GM18507 (cell line): ENCODE results near the gene C1QBP.
A peak's percentile ranks its signal among the peaks of the same experiment; 100 is the strongest.

Experiments used
- DNase-seq: peaks from one replicate; pipeline ENCODE4 v3.0.0; 2011; ENCODE audit warnings: low read depth; ENCODE audit not compliant: insufficient read length; ENCODE audit errors: extremely low spot score
- FAIRE-seq: peaks from 2 replicates; lab custom pipeline; 2011; peaks lifted over from hg19 to GRCh38; lab: Jason Lieb, UNC

Gene C1QBP, protein sequence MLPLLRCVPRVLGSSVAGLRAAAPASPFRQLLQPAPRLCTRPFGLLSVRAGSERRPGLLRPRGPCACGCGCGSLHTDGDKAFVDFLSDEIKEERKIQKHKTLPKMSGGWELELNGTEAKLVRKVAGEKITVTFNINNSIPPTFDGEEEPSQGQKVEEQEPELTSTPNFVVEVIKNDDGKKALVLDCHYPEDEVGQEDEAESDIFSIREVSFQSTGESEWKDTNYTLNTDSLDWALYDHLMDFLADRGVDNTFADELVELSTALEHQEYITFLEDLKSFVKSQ

GRCh38 chr17:5438716-5439445 lies at the start of gene C1QBP:
TSS of gene C1QBP (minus strand) at chr17:5439155. CDS start at chr17:5439073, 82 bp downstream.
- FAIRE-seq: peak; percentile 97
- peak; percentile 89 for DNase-seq

GRCh38 chr17:5488752-5489151 lies 49.8 kb upstream of the C1QBP start:
- FAIRE-seq (no peak), DNase-seq (no peak)

DNA sequence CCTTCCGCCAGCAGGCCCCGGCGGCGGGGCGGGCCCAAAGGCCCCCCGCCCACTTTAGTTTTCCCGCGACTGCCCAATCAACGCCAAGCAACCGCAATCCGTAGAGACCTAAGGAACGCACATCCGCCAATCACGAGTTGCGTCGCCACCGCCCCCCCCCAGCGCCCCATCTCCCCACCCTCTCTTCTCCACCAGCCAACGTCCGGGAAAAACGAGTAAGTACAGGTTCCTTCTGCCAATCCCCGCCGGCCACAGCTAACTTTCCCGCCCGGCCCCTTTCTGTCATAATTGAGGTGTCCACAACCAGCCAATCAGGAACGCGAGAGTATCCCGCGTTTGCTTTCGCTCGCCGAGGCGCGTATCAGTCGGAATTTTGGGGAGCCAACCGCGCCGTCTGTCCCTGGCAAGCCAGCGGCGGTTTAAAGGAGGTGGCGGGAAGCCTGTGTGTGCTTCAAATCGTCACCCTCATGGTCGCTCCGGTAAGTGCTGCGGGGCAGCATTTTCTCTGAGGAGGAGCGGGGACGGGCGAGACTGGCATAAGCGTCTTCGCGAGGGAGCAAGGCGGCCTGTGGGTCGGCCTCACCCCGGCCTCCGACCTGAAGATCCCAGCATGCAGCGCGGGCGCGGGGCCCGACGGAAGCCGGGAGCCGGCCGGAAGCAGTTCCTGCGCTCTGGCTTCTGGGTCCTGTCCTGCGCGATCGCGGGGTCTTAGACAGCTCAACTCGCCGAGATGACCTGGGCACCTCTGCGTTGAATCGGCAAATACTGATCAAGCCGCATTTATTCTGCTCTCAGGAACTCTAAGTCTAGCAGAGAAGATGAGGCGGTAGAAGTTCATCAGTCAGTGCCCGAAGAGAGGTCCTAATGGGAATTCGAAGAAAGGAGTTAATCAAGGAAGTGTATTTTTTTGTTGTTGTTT lies 47.5 kb upstream of the C1QBP start, which contains the start of gene MIS12:
Gene MIS12, plus strand, starts transcription at position 361 of the 919 bp plus-strand sequence. CDS start 2,297 bp downstream, outside the sequence.
- FAIRE-seq (peak; percentile 91), DNase-seq (peak; percentile 91)

DNA sequence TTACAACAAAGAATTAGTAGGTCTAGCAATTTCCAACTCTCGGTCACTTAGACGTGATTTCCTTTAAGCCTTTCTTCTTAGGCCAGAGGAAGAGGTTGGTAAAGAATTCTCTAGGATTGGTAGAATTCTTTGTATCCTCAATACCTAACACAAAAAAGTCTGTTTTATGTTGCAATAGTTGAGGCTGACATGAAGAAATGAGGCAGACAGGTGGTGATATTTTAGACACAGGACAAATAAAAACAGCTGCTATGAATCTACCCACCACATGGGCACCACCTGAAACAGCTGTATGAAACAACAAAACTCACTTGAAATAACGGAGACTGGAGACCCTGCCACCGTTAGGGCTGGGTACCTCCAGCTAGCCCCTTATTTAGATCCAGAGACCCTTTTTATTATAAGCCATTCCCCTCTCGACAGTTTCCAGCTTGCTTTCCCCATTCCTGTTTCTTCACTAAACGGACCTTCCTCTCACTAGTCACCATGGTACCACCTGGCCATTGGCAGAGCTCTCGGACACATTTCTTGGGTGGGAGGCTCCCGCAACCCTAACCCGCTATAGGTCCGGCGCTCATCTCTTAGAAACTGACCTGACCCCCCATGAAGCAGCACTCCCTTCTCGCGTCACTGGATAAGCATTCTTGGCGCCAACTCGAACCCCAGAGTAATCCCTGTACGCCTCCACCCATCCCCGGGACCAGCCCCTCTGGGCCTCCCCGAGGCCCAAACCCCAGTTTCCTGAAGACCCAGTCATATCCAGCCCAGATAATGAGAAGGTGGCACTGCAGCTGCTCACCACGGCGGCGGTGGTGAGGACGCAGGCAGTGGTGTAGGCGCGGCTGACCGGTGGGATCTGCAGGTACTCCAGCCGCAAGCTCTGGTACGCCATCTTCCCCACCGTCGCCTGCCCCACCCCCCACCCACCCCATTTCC lies 46.6 kb upstream of the C1QBP start, which contains the start of gene DERL2:
Gene DERL2, minus strand, starts transcription at position 909 of the 936 bp plus-strand sequence. Its CDS starts 17 bp downstream, at position 892.
- no peak for DNase-seq
- no peak for FAIRE-seq

GRCh38 chr17:5481451-5481850 lies 42.5 kb upstream of the C1QBP start:
- no peak for DNase-seq
- no peak for FAIRE-seq

GRCh38 chr17:5480962-5481361 lies 42.0 kb upstream of the C1QBP start:
- DNase-seq (no peak), FAIRE-seq (no peak)

- no peak for FAIRE-seq
- DNase-seq: no peak
These were observed 40.0 kb upstream of the C1QBP start for GRCh38 chr17:5478992-5479391.

GRCh38 chr17:5473906-5474305 lies 35.0 kb upstream of the C1QBP start:
- FAIRE-seq (no peak), DNase-seq (no peak)

- FAIRE-seq: no peak
- no peak for DNase-seq
These were observed 33.6 kb upstream of the C1QBP start for GRCh38 chr17:5472511-5472910.

DNA sequence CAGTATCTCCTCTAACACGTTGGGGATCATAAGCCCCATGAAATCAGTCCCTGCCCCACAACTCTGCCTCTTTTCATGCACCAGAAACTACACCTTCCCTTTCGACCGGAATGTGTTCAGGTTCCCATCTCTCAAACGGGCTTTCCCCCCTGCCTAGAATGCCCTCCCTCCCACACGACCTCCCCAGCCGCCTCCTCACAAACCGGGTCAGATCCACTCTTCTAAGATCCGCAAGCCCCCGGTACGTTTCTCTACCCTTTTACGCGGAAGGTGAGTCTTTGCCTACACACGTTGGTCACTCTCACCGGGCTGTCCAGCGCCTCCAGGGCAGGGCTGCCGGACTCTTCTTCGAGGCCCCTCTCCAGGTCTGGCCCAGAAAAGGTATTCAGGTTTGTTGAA lies 29.1 kb upstream of the C1QBP start:
- DNase-seq: no peak
- no peak for FAIRE-seq

GRCh38 chr17:5467416-5467815 lies 28.5 kb upstream of the C1QBP start:
- FAIRE-seq (no peak), DNase-seq (no peak)

GRCh38 chr17:5466295-5466694 lies 27.3 kb upstream of the C1QBP start:
- FAIRE-seq (no peak), DNase-seq (no peak)

DNA sequence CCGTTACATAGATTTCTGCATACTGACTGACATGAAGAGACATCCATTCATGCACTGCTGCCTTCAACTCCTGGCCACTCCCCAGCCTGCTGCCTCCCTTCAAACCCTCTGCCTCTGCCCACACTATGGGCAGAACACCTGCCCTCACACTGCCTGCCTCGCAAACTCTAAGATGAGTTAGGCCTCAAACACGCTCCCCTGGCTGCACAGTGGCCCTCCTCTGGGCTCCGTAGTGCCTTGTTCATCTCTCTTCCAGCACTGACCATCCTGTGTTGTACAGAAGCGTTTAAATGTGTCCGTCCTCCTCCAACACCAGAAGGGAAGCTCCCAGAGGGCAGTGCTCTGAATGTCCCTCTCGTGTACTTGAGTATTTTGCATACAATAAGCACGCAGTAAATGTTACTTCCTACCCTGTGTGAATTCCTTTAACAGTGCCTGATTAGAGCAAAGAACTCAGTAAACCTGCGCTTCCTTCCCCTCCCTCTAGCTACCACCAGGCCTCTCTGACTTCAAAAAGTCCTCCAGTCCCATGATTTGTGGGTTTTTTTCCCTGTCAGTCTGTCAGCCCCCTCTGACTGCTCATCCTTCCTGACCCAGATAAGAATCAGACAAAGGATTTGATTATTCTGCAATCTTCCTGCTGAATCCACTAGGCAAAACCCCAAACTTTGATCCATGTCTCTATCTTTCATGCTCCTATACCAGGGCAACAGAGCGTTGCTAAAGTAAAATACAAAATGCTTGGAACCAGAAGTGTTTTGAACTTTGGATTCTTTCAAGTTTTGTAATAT lies 26.0 kb upstream of the C1QBP start:
- no peak for DNase-seq
- no peak for FAIRE-seq

DNA sequence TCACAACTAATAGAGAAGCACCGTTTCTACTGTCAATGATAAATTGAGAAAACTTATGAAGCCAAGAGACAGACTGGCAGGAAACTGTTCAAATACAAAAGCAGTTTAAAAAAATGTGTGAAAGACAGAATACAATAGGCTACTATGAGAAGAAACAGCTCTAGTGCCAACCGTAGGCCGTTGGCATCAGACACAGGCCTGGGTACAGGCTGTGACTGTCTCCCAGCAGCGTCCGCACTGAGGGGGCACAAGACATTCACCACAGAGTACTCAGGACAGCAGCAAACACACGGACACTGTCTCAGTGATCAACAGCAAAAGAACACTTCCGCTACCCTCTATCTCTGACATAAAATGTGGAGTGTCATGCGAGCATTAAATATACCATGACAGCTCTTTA lies 7.8 kb upstream of the C1QBP start:
- DNase-seq (no peak), FAIRE-seq (no peak)

GRCh38 chr17:5444209-5444608 lies 5.3 kb upstream of the C1QBP start:
- FAIRE-seq (no peak), DNase-seq (no peak)

GRCh38 chr17:5443728-5444127 lies 4.8 kb upstream of the C1QBP start:
- FAIRE-seq: no peak
- DNase-seq: no peak

DNA sequence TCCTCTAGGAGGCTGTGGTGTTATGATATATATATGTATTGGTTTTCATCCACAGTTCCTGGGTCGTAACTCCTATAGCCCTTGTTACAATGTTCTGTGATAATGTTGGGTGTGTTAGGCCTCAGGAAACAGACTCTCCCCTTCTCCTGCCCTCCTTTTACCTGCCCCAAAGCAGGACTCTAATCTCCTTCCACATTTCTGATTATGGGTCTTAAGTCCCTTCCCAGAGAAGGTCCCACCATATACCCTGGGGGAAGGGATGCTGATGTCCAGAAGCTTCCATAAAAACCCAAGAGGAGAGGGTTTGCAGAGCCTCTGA lies 450 bp upstream of the C1QBP start:
- FAIRE-seq (no peak), DNase-seq (no peak)

DNA sequence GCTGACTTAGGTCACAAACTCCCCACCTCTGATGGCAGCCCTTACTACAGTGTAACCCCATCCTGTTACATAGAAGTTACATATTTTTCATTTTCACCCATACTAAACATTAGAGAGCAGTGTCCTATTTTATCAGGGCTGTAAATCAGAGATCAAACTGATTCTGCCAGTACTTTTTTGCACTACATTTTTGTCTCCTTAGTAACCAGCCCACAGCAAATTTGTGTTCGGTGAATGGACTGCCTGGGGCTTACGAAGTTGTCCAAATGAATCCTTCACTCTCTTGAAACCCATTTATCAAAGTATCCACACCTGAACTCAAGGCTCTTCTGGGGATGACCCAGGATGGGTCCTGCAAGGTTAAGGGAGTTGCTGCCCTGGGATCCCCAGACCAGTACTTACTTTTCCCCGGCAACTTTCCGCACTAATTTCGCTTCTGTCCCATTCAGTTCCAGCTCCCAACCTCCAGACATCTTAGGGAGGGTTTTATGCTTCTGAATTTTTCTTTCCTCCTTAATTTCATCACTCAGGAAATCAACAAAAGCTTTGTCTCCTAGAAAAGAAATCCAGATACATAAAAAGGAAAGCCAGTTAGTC lies 1.1 kb downstream of the C1QBP start:
- peak; percentile 35 for FAIRE-seq
- no peak for DNase-seq
